Dermis blood vessel endothelial cell (primary cell): ENCODE data around the gene RBM3. TPM values are rescaled to one million over a fixed set of nuclear protein-coding genes. Genes with fewer than 3 reads are reported as not detected.

Experiments used
- DNase-seq: peaks from one replicate; pipeline ENCODE4 v3.0.0; 2010
- total RNA-seq: library from RNA; depleted of rRNA; stranded (reverse); fragments of >200 nt; gene quantifications from 2 replicates; pipeline ENCODE4 v1.2.3, GENCODE V29; 2014

RBM3 gene
- total RNA-seq, 1 donor from 2014 or later = 148 TPM

DNA sequence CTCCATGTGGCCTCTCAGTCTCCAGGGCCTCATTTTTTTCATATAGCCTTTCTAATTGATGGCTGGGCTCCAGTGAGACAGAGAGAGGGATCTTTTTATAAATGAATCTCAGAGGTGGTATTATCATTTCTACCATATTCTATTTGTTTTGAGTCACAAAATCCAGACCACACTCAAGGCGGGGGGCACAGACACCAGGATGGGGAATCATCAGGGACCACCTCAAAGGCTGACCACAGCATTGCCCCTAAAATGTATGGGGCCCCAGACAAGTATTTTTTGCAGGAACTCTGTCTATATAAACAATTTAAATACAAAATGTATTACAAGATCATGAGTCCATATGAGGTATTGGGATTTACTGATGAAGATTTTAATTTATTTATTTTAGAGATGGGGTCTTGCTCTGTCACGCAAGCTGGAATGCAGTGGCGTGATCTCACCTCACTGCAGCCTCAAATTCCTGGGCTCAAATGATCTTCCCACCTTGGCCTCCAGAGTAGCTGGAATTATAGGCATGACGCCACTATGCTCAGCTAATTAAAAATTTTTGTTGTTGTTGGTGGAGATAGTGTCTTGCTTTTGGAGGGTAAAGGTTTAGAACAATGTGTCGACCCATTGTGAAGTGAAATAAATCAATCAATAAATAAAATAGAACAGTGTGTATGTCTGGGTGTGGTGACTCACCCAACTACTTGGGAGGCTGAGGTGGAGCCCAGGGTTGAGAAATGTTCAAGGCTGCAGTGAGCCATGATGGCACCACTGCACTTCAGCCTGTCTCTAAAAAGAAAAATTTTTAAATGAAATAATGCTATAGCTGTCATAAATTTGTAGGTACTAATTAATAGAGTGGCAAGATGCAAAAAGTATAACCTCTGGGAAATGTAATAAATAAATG, 52.4 kb downstream of the RBM3 start:
- DNase-seq = no peak

Other genes starting within 250 kb of the RBM3 start
- not detected in 2 replicates for gene SSX3, start 217.8 kb upstream of the RBM3 start, total RNA-seq
- not detected in 2 replicates for gene SSX4, start 190.9 kb upstream of the RBM3 start, total RNA-seq
- not detected in 2 replicates for gene SSX4B, start 162.5 kb upstream of the RBM3 start, total RNA-seq
- 10.6 and 24.2 TPM in 2 replicates for gene SLC38A5, start 104.2 kb upstream of the RBM3 start, total RNA-seq
- 45.1 and 56.7 TPM in 2 replicates for gene FTSJ1, start 98.3 kb upstream of the RBM3 start, total RNA-seq
- gene PORCN, start 65.5 kb upstream of the RBM3 start, total RNA-seq = 4.9 and 7.0 TPM in 2 replicates
- gene EBP, start 52.7 kb upstream of the RBM3 start, total RNA-seq = 118 and 126 TPM in 2 replicates
- gene TBC1D25, start 34.8 kb upstream of the RBM3 start, total RNA-seq = 7.8 and 11.6 TPM in 2 replicates
- 137 and 143 TPM in 2 replicates for gene WDR13, start 23.0 kb downstream of the RBM3 start, total RNA-seq
- 0.09 TPM in 1 of 2 replicates, not detected in the other for gene WAS, start 109.3 kb downstream of the RBM3 start, total RNA-seq
- gene SUV39H1, start 122.2 kb downstream of the RBM3 start, total RNA-seq = 4.3 and 9.8 TPM in 2 replicates
- 0.28 TPM in 1 of 2 replicates, not detected in the other for gene GLOD5, start 187.3 kb downstream of the RBM3 start, total RNA-seq
- not detected in 2 replicates for gene GATA1, start 212.1 kb downstream of the RBM3 start, total RNA-seq
- gene HDAC6, start 227.6 kb downstream of the RBM3 start, total RNA-seq = 37.3 and 42.8 TPM in 2 replicates